Cortex of kidney (tissue), 1 donor: Measurements from ENCODE around the gene EIF4E3.

Experiments
- DNase-seq: peaks from one replicate; lab custom pipeline; 2025; lab: John Stamatoyannopoulos, UW

EIF4E3 gene

GRCh38 chr3:71649757-71650156 lies 75.4 kb downstream of the EIF4E3 start:
- DNase-seq, result no peak

- DNase-seq, result no peak
Observed at GRCh38 chr3:71647751-71648150, 77.5 kb downstream of the EIF4E3 start.

GRCh38 chr3:71646971-71647370 lies 78.2 kb downstream of the EIF4E3 start:
- no peak for DNase-seq

GRCh38 chr3:71645140-71645539 lies 80.1 kb downstream of the EIF4E3 start:
- no peak for DNase-seq

- no peak for DNase-seq
Observed at GRCh38 chr3:71641674-71642073, 83.5 kb downstream of the EIF4E3 start.

- DNase-seq, result no peak
Observed at GRCh38 chr3:71640331-71640983, 84.7 kb downstream of the EIF4E3 start.

- DNase-seq, result no peak
Observed at GRCh38 chr3:71636482-71636881, 88.7 kb downstream of the EIF4E3 start.

- DNase-seq, result no peak
Observed at GRCh38 chr3:71636001-71636400, 89.2 kb downstream of the EIF4E3 start.

GRCh38 chr3:71634671-71635070 lies 90.5 kb downstream of the EIF4E3 start:
- no peak for DNase-seq

GRCh38 chr3:71629711-71630110 lies 95.5 kb downstream of the EIF4E3 start:
- no peak for DNase-seq

- no peak for DNase-seq
Observed at GRCh38 chr3:71629289-71629688, 95.9 kb downstream of the EIF4E3 start.

- no peak for DNase-seq
Observed at GRCh38 chr3:71628522-71628921, 96.7 kb downstream of the EIF4E3 start.

GRCh38 chr3:71625676-71626075 lies 99.5 kb downstream of the EIF4E3 start:
- no peak for DNase-seq
